ENCODE results near the gene PLA2G4C.
A peak's percentile ranks its signal among the peaks of the same experiment; 100 is the strongest.
"Not testable (repeated sequence)": the region's sequence is repeated elsewhere in the genome, so short reads cannot be mapped to it uniquely, and the experiment has no call there.

PLA2G4C gene

GRCh38 chr19:48108997-48109782 lies 1.4 kb downstream of the PLA2G4C start:
- DNase-seq, result no peak

GRCh38 chr19:48103922-48104321 lies 6.7 kb downstream of the PLA2G4C start:
- DNase-seq, result no peak

DNA sequence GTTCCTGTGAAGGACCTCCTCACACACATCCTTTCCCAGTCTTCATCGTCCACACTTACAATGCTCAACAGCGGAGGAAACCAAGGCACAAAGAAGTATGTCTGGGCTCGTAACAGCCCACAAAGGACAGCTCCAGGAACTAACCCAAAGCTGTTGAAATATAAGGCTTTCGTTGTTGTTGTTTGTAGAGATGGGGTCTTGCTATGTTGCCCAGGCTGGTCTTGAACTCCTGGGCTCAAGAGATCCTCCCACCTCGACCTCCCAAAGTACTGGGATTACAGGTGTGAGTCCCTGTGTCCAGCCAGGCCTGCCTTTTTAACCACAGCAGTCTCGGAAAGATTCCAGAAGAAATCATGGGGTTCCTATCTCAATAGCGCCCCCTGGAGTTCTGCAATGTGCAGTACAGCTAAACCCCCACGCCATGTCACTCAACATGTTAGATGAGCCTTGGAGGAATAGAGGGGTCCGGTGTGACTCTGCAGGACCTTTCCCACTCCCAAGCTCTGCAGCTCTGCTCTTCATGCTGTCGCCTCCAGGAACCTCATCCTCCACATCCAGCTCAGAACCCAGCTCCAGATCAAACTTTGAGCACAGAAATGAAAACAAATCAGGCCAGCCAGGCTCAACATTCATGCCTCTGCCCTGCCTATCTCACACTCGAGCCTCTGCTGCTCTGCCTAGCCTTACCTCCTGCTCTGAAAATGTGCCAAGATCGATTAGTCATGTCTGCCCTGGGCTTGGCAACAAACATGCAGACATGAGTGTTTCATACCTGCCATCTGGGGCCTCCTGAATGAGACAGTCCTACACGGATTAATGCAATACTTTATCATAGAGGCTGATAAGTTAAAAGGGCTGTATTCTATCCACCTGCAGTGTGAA lies 7.5 kb downstream of the PLA2G4C start:
- DNase-seq, result peak; percentile 42 to 44

DNA sequence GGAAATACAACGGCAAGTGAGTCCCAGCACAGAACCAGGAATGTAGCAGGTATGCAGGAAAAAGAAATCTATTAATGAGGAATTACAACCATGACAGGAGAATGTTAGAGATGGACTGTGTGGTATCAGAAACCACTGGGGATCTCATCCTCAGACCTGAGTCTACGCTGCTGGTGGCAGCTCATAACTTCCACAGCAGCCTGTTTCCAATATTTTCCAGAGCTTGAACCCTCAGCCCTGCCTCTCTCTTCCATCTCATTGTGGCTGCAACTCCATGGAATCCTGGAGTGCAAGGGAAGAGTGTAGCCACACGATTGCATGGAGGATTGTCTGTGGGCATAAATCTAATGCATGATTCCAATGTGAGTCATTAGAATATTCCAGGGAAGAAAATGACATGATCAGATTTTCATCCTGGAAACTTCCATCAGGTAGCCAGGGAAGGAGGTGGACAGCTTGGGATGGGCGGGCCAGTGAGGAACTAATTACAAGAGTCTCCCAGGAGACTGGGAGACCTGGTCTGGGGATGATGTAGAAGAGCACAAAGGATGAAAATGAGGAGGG lies 14.9 kb downstream of the PLA2G4C start:
- no peak for DNase-seq

- no peak for DNase-seq
These were observed 15.8 kb downstream of the PLA2G4C start for GRCh38 chr19:48094855-48095203.

DNA sequence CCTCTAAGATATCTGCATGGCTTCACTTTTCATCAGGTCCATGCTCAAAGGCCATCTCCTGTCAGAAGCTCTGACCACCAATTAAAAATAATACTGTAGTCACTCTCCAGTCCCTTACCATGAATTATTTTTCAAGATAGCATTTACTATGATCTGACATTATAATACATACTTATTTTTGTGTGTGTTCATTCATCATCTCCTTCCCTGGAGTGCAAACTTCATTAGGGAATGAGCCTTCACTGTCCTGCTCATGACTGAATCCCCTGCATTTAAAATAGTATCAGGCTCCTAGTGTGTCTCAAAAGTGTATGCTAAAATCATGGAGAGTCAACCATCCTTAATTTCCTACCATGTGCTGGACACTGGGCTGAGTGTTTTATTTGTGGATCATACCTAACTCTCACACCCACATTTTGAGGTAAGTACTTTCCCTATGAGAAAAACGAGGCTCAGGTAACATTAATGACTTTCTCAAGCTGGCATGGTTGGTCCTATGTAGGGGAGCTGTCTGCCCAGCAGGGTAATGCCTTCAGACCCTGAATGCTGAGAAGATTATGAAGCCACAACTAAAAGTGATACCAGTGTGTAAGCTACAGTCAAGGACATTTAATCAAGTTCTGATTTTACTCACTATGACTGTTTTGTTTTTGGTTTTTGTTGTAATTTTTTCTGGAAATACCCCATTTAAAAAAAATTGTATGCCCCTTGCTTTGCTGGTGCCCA lies 16.3 kb downstream of the PLA2G4C start:
- DNase-seq, result no peak

- not testable (repeated sequence) for DNase-seq
These were observed 19.4 kb downstream of the PLA2G4C start for GRCh38 chr19:48091111-48091718.

DNA sequence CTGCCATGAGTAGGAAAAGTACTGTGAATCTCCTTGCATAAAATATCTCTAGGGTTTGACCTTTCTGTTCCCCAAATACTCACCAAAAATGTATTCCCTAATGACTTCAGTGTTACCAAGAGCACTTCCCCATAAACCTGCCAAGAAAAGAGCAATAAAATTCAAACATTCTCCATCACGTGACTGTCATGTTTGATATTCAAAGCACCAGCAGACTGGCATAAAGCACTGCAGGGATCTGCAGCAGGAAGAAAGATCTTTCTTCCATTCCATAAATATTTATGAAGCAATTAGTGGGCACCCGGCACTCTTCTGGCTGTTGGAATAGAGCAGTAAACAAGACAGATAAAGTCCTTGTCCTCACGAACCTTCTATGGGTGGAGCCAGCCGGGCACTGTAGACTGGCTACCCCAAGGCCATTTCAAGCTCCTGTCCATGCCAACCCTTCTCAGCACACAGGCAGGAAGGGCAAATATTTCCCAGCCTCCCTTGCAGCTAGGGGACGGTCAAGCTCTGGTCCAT lies 20.3 kb downstream of the PLA2G4C start:
- no peak for DNase-seq

GRCh38 chr19:48088991-48089390 lies 21.6 kb downstream of the PLA2G4C start:
- DNase-seq, result not testable (repeated sequence)

- peak in 1 of 2 donors; percentile 7 for DNase-seq
These were observed 24.4 kb downstream of the PLA2G4C start for GRCh38 chr19:48085904-48086864.

DNA sequence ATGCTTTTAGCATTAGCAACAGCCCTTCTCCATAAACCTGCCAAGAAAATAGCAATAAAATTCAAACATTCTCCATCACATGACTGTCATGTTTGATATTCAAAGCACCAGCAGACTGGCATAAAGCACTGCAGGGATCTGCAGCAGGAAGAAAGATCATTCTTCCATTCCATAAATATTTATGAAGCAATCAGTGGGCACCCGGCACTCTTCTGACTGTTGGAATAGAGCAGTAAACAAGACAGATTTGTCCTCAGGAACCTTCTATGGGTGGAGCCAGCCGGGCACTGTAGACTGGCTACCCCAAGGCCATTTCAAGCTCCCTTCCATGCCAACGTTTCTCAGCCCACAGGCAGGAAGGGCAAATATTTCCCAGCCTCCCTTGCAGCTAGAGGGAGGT lies 25.5 kb downstream of the PLA2G4C start:
- DNase-seq, result no peak

GRCh38 chr19:48081106-48081505 lies 29.5 kb downstream of the PLA2G4C start:
- no peak for DNase-seq

DNA sequence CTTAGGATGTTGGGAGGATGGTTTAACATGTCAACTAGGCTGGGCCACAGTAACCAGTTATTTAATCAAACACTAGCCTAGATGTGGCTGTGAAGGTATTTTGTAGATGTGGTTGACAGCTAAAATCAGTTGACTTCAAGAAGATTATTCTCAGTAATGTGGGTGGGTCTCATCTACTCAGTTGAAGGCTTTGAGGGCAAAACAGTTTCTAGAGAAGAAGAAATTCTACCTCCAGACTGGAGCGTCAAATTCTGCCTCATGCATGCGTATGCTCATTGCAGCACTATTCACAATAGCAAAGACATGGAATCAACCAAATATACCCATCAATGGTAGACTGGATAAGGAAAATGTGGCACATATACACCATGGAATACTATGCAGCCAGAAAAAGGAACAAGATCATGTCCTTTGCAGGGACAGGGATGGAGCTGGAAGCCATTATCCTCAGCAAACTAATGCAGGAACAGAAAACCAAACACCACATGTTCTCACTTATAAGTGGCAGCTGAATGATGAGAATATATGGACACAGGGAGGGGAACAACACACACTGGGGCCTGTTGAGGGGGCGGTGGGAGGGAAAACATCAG lies 40.3 kb downstream of the PLA2G4C start:
- not testable (repeated sequence) for DNase-seq

DNA sequence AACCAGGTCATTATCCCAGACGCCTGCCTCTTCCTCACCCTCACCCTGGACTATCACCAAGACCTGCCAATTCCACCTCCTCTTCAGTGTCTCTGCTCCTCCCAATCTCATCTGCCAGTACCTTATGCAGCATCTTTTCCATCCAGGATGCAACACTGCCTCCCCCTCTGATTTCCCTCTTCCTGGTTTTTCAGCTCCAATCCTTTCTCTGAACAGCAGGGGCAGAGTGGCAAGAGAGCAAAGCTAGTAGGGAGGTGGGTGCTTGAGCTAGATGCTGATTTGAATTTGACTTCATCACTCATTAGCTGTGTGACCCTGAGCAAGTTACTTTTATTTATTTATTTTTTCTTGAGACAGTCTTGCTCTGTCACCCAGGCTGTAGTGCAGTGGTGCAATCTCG lies 41.2 kb downstream of the PLA2G4C start:
- DNase-seq, result no peak

GRCh38 chr19:48064509-48064908 lies 46.1 kb downstream of the PLA2G4C start:
- DNase-seq, result no peak

DNA sequence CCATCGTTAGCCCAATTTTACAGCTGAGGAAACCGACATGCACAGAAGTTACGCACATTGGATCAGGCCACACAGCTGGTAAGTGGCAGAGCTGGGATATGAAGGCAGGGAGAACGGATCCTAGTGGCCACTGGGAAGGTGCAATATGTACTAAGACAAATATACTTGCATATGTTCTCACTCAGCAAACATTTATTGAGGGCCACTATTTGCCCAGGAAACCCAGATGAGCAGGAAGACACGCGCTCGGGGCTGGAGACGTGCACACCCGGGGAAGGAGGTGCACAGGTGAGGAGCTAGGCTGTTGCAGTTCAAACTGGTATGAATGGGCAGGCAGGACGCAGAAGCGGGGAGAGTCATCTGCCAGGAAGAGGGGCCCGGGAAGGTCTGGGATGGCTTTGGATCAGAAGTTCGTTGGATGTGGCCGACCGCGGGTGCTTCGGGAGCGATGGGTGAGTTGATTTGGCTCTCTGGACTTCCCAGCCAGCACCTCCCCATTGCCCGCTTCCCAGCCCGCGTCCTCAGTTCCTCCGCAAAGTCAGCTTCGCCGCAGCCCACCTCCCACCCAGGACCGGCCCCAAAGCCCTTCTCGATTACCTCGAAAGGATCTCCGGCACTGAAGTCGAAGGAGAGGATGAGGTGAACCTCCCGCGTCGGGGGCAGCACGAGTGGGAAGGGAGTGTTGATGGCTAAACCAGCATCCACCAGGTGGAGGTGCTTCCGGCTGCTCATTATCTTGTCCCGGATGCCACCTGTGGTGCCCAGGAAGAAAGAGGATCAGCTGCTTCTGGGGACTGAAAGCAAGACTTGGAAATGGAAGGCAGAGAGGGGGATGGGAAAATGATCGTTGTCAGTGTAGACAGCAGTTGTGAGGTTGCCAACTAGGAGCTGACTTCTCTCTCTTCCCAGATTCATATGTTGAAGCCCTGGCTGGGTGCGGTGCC lies 48.9 kb downstream of the PLA2G4C start:
- no peak for DNase-seq

- no peak for DNase-seq
These were observed 50.2 kb downstream of the PLA2G4C start for GRCh38 chr19:48060381-48060780.

GRCh38 chr19:48059331-48059730 lies 51.3 kb downstream of the PLA2G4C start:
- peak in 1 of 2 donors; percentile 4 for DNase-seq

DNA sequence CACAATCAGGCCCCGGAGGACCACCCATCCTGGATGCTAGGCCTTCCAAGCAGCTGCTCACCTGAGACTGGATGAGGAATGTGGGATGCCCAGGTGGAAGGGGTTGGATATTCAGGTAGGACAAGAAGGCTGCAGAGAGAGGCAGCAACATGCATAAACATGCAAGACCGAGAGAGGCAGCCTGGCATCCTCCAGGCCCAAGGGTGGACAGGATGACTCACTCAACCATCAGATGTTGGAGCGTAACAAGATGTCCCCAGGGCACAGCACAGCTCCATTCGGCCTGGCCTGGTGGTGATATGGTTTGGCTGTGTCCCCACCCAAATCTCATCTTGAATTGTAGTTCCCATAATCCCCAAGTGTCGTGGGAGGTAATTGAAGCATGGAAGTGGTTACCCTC lies 56.8 kb downstream of the PLA2G4C start:
- DNase-seq, result no peak

DNA sequence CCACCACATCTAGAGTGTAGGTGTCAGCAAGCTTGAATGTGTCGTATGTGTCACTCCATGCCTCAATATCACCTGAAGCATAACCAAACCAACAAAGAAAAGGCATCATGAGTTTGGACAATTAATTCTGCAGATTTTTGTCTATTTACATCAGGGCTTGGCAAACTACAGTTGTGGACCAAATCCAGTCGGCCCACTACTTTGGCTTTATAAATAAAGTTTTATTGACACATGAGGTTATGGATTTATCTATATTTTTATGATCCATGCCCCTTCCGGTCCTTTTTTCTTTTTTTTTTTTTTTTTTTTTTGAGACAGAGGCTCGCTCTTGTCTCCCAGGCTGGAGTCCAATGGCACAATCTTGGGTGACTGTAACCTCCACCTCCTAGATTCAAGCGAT lies 57.5 kb downstream of the PLA2G4C start:
- no peak for DNase-seq
